Left hindlimb (tissue), 1 donor: ENCODE data around the gene ETS1.

Experiments used
- DNase-seq: peaks from one replicate; pipeline ENCODE4 v3.0.0-alpha.2; 2018

ETS1 gene

DNA sequence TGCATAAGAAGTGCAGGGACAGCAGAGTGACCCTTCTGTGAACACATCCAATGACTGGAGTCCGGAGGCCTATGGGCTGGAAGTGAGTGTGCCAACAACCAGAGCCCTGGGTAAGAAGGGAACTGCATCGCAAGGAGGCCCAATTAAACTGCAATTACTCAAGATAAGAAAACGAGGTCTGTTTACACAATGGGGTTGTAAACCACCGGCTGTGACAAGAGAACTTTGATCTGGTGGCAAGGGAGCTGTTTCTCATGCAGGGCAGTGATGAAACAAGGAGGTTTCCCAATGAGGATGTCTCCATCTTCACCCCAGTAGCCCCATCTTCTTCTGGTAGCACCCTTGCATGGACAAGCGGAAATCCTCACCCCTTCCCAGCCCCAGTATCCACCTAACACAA lies 21.5 kb downstream of the ETS1 start:
- no peak for DNase-seq

DNA sequence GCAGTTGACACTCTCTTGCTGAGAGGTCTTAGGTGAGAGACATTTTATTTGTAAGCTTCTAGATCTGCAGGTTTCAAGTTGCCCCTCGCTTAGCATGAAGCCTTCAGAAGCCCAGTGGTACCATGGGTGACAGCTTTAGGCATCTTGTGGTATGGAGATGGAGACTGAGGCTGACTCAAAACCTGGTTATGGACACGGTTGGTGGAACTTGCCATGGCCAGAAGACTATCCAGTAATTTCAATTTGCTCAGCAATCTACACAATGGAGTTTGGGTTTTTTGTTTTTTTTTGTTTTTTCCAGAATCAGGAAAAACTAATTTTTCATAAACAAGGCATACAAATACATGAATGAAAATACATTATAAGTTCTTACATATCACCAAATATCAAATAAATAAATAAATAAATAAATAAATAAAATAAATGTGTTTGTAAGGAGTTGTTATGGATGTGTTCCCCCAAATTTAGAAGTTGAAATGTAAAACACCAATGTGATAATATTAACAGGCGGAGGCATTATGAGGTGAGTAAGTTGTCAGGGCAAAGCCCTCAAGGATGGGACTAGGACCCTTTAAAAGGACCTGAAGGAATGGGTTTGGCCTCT lies 22.6 kb downstream of the ETS1 start:
- no peak for DNase-seq

DNA sequence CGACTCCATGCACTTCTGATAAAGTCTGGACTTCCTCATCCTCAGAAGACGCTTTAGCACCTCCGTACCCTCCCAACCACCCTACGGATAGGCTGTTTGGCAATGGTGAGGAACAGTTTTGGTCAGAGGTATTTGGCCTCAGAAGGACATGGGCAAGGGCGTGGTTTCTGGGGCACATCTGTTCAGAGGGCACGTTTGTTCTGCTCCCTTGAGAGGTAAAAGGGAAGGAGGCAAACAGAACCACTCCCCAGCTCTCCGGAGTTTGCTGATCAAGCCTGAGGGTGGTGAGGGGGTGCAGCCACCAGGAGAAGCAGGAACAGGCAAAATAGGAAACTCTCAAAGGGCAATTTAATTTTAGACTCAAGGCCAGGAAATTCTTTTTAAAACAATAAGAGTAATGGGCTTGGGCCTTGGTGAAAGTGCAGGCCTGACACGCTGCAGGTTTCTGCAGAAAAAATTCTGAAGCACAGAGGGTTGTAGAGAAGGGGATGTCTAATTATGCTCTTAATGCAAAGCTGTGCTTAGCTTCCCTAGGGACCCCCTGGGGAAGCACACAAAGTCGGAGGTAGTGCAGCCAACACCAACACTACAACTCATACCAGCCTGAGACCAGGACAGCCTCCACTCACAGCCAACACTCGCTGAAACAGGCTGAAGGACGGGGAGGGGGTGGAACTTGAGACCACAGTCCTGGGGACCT lies 23.3 kb downstream of the ETS1 start:
- DNase-seq = no peak

DNA sequence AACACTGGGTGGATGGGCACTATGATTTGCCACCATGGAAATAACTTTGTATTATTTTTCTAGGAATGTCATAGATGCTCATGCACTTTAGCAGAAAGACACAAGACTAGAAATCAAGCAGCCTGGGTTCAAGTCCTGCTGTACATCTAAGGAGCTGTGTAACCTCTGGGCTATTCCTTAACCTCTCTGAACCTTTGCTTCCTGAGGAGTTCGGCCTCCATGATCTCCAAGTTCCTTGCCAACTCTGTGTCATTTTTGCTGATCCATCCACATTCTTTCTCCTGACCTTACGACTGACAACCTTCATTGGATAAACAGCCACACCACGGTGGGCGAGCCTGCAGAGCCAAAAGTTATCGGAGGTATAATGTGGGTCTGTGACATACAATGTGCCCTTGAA lies 24.1 kb downstream of the ETS1 start:
- DNase-seq = no peak

DNA sequence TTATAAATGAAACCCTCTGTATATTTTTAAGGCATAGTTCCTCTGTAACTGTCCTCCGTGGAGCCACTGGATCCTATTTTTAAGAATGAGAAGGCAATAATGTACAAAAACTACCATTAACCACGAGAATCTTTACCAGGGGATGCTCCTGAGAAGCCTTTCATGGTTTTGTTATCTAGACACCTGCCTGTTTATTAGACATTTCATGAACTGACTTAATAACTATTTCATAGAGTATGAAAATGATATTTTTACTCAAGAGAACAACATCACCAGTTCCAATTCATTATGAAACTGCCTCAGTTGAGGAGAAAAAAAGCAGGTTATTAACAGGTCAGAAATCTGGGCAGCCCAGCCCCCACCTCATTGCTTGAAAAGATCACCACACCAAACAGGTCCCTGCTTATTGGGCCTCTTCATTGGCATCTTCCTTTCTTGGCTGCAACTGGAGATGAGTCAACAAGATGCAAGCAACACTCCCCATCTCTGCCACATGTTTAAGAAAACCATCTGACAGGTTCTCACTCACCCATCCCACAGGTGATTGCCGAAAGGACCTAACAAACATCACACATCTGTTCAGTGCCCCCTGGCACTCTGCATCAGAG lies 27.8 kb downstream of the ETS1 start:
- no peak for DNase-seq

DNA sequence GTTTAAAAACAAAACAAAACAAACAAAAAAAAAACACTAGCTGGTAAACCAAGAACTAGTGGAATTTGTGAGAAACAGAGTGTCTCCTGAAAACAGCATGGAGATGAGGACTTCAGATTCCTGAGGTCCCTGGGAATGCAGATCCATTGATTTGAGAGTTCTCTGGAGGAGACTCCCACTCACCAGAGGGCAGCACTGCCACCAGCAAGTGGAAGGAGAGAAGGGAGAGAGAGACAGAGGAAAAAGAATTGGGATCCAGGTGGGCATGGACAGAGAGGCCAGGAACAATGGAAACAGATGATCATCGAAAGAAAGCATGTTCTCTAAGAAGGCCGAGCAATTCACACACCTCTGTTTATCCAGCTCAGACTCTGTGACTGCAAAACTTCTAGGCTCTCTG lies 31.8 kb downstream of the ETS1 start:
- DNase-seq = no peak

DNA sequence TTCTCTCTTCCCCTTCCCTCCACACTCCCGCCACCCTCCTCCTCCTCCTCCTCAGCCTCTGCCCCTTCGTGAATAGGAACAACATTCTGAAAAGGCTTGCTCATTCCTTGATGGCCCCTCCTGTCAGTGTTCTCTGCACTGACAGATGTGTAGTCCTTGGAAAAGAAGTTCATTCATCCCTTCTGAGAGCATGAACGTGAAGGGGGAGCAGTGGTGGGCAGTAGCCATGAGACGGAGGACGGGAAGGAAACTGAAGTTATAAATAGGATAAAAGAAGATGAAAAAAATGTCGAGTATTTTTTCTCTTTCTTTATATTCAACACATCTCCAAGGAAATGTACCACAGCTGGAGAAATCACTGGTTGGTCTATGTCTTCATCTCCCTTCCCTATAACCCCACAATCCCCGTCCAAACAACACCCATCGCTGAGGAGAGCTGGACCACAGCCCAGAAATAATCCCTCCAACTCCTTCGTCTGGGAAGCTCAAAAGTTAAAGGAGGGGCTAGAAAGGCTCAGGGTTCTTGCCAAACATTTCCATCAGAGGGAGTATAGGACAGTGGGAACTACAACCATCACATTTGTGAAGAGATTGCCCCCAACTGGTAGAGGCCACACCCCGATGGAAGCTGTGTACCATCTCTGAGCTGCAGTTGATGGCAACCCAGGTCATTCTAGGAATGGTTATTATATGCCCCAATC lies 33.5 kb downstream of the ETS1 start:
- DNase-seq = peak; percentile 82

DNA sequence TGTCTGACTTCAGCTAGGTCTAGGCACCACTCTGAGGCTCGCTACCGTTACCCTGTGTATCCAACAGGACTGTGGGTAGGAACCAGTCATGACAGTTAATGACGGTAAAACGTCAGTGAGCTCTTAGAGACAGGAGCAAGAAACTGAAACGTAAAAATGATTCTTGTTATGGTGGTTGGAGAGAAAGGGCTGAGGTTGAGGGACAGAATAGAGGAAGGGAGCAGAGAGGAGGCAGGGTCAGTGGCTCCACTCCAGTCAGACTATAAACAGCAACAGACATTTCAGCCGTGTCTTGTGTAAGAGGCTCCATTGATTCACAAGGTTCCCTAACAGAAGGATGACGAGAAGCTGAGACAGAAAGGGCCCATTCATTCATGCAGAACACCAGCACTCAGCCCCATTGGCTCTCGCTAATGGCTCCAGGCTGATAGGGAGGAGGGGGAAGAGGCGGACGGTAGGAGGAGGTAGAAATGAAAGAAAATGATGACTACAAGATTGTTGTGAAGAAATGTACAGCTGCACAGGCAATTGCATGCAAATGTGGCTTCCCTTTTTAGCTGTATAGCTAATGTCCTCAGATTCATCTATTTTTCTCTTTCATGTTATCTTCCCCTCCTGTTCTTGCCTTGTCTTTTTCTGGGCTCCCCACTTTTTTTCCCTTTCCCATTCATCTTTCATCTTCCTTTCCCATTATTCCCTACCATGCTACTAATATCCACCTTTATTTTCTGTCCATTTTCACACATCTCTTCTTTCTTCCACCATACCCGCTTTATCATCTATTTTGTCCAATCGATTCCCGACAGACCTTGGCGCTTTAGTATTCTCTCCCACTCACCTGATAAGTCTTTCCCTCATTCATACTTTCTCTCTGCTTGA lies 34.3 kb downstream of the ETS1 start:
- DNase-seq = no peak

DNA sequence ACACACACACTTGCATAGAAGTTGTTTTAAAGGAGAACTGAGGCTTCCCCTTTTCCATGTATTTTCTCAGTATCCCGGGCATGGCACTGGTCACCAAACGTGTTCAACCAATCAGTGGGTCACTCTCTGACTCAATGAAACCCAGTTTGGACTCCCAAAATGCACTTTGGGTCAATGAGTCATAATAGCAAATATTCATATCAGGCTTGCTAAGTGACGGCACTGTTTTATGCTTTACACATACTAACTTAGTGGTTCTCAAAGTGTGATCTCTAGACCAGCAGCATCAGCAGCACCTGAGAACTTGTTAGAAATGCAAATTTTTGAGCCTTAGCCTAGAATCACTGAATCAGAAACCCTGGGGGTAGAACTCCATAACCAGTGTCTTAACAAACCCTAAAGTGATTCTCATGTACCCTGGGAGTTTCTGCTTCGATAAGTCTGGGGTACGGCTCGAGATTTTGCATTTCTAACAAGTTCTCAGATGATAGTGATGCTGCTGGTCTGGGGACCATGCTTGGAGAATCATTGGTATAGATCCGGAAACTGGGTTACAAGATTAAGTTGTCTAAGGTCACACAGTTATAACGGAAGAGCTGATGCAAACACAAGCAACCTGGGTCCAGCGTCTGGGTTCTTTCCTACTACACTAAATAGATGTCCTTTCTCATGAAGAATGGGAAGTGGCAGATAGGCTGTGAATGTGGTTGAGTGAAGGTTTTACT lies 35.6 kb downstream of the ETS1 start:
- DNase-seq = no peak

DNA sequence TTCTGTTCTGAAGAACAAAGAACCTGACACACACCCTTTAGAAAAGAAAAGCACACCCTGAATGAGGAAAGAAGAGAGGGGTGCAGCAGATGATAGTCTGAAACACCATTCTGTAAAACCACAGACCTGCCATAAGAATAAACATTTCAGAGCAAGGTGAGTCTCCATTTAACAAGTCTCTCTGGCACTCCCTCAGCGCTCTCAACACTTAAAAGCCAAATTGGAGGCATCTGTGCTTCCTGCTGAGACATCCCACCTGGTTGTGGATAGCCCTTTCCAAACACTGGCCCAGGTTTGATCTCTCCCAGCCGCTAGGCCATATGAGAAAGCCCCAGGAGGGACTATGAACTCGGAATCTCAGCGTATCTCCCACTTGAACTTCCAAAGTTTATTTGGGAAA lies 36.3 kb downstream of the ETS1 start:
- no peak for DNase-seq

DNA sequence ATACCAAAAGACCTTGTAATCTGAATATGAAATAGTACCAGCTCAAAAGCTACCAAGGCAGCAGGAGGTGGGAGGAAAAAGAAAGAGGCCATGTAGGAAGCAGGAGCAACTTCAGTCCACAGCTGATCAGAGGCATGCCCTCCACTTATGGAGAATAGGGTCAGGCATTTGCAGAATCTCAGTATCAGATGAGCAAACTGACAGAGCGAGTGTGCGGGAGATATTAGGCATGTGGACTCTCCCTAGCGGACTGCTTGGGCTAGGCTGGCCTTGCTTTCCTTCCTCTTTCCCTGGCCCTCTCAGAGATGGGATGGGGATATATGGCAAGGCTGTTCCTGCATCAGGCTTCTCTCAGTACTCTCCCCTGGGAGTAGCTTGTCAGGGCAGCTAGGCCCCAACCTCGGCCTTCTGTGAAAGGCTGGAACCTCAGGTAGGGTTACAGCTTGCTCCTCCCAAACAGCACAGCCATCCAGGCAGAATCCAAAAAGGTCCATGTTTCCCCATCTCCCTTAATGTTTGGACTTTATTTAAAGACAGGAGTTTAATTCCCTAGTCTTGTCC lies 37.0 kb downstream of the ETS1 start:
- no peak for DNase-seq

DNA sequence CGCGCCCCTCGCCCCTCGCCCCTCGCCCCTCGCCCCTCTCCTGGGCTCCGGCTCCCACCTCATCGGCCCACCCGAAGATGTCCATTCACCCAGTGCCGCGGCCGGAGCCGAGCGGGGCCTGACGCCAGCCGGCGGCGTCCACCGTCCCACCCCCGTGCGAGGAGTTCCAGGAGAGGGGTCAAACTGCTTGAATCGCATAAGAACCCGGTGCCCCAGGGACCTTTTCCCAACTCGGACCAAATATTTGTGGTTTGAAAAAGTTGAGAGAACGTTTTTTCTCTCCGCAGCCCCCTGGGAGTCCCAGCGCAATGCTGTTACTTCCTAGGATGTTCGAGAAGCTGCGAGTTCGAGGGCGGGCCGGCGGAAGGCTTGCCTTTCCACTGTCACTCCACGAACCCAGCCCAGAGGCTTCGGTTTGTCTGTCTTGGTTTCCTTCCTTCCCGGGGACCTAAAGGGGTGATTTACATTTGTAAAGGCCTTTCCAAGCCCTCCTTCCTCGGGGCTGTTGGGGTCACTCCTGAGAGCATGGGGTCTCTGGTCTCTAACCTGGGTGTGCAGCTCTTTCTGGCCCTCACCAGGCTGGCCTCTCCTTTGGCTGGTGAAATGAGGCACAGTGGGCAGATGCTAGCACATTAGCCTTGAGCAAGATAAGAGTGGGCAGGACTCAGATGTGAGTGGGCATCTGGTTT lies 38.0 kb downstream of the ETS1 start:
- peak; percentile 82 for DNase-seq

DNA sequence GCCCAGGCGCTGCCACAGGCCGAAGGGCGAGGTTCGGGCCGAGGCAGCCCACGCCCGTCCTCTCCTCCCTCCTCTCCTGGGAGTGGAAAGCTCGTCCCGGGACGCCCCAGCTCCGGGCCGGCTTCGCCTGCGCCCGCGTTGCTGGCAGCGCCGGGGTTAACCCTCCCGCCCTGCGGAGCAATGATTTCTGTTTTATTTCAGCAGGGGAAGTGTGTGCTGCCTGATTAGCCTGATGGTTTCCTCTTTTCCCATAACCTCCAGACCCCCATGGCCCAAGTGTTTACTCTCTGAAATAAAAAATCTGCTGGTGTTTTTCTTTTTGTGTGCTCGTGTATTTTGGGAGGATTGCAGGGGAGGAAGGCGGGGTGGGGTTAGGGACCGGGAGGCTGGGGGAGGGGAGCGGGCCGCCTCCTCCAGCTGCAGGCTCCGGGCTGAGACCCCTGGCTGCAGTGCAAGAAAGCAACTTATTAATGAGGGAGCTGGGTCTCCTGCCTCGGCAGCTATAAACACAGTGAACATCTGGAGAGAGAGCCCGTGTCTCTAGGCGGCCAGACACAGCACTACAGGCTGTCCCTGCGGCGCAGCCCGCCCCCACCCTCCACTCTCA lies 38.6 kb downstream of the ETS1 start:
- DNase-seq = peak; percentile 86

DNA sequence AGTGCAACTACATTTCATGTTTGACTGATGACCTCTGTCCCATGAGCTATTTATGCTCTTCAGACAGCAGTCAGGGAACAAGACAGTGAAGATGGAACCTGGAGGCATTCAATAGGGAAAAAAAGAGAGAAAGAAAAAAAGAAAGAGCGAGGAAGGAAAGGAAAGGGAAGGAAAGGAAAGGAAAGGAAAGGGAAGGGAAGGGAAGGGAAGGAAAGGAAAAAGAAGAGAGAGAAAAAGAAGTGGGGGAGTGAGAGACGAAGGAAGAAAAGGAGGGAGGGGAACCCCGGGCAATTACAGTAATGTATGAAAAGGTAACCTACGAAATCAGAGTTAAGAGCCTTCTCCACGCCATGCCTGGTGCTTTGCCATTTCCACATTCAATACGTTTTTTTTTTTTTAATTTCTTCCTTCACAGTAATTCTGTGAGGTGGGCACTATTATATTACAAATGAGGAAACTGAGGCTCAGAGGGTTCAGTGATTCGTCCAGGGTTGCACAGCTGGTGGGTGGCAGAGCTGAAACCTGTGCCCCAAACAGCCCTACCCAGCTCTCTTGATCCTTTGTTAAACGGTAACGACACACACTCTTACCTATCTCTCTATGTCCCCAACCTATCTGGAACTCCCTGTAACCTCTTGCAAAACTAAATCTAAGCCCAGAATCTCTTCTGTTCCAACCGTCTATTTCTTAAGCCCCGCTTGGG lies 39.3 kb downstream of the ETS1 start:
- DNase-seq = no peak

DNA sequence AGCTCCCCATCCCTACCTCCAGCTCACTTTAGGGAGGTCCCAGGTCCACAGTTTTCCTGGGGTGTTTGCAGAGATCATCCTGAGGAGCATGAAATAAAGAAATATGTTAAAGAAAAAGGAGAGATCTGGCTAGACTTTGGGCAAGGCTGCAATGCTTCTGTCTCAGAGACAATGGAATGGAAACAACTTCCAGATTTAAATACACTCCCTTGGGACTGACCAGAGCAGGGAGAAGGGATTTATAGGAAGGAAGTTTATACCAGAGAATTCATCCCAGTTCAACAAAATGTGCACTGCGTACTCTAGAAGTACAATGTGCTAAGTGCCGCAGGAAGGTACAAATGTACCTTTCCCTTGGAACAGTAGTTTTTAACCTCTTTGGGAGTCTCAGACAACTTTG lies 40.4 kb downstream of the ETS1 start:
- no peak for DNase-seq

DNA sequence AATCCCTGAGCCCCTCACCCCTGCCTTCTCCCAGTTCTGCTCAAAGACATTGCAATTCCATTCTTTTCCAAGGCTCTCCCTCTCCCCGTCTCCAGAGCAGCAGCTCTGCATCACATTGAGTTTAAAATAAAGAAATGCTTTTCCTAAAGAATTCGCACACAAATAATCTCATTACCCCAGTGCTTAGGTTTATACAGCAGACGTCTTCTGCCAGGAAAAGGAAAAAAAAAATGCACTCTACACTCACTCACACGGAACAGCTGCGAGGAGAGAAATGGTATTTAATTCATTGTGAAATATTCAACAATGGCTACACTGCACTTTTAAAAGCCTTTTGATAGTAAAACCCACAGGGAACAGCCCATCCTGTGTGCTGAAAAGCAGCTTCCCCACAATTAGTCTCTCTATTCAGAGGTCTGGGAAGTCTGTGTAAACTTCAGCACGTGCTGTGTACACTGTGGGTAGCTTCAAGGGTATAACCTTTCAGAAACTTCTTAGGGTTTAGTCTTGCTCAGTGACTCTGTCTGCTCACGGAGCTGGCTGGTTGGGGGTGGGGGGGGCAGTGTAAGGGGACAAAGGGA lies 42.8 kb downstream of the ETS1 start:
- DNase-seq = no peak

DNA sequence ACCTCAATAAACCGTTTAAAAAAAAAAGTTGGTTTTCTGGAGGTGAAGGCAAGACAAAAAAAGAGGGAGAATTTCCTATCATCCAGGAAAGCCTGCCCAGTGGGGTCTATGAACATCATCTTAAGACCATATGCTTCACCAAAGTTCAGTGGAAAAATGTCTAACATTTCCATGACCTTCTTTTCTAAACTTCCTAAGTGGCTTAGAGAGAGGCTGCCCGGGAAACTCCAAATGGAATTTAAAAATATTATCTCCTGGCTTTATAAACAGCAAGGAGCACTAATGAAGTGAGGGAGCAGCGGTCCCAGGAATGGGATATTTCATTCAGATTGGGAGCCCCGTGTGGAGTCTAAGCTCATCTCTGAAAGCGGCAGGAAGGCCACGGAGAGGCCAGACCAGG lies 46.9 kb downstream of the ETS1 start:
- DNase-seq = no peak

DNA sequence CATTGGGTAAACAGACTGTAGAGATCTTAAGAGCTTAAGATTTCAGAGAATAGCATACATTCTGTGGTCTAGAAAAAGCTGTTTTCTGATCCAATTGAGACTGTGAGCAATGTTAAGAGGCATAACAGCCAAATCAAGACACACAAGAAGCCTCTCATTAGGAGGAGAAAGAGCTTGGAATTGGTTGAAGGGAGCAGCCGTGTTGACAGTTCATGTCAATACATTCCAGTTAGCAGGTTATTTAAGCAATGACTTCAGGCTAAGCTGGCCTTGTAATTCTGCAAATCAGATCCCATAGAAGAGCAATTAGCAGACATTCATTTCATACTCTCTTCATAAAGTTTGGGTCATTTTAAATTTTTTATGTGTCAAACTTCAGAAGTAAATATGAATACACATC lies 50.9 kb downstream of the ETS1 start:
- no peak for DNase-seq
